Chondrocyte (in vitro differentiated cells): ENCODE measurements around the gene JADE3. TPM values are rescaled to one million over a fixed set of nuclear protein-coding genes. Genes with fewer than 3 reads are reported as not detected.

Experiments used
- DNase-seq: peaks from one replicate; pipeline ENCODE4 v3.0.0; 2021; ENCODE audit warnings: mixed read lengths, low spot score
- H3K27ac Mint-ChIP-seq: one replicate; pipeline ENCODE4 v1.8.0; 2021; ENCODE audit warnings: mild to moderate bottlenecking, moderate library complexity, mixed read lengths; ENCODE audit not compliant: unreplicated experiment
- H3K27me3 Mint-ChIP-seq: 2 replicates; pipeline ENCODE4 v1.8.0; 2021; ENCODE audit warnings: low read depth, mixed read lengths
- H3K36me3 Mint-ChIP-seq: 2 replicates; pipeline ENCODE4 v1.8.0; 2021; ENCODE audit warnings: low read depth, mixed read lengths
- H3K4me1 Mint-ChIP-seq: 2 replicates; pipeline ENCODE4 v1.8.0; 2021; ENCODE audit warnings: low read depth, mild to moderate bottlenecking, mixed read lengths
- H3K4me3 Mint-ChIP-seq: one replicate; pipeline ENCODE4 v1.8.0; 2021; ENCODE audit warnings: mild to moderate bottlenecking, moderate library complexity, mixed read lengths; ENCODE audit not compliant: unreplicated experiment
- H3K9me3 Mint-ChIP-seq: 2 replicates; pipeline ENCODE4 v1.8.0; 2021; ENCODE audit warnings: low read depth, mixed read lengths
- total RNA-seq: library from RNA; stranded (reverse); gene quantifications from 3 replicates; pipeline ENCODE4 v1.2.1, GENCODE V29; 2021
- TF ChIP-seq, protein P1 (sequence below): fragments of 200-600 bp; sonication (generic); IDR thresholded peaks from 2 replicates; pipeline ENCODE4 v1.5.0; 2021; ENCODE audit warnings: antibody characterized with exemption, mild to moderate bottlenecking, moderate library complexity

Gene JADE3
- total RNA-seq, 1 donor from 2014 or later = 11.7 TPM

- Mint-ChIP-seq H3K4me3 (no peak overlapping the region), H3K27me3 (no peaks in the 10 kb centered on the region), H3K9me3 (peaks cover 7% of the 10 kb centered on the region), H3K4me1 (no peaks in the 10 kb centered on the region), H3K36me3 (no peaks in the 10 kb centered on the region), H3K27ac (no peak overlapping the region)
- TF ChIP-seq, protein P1, sequence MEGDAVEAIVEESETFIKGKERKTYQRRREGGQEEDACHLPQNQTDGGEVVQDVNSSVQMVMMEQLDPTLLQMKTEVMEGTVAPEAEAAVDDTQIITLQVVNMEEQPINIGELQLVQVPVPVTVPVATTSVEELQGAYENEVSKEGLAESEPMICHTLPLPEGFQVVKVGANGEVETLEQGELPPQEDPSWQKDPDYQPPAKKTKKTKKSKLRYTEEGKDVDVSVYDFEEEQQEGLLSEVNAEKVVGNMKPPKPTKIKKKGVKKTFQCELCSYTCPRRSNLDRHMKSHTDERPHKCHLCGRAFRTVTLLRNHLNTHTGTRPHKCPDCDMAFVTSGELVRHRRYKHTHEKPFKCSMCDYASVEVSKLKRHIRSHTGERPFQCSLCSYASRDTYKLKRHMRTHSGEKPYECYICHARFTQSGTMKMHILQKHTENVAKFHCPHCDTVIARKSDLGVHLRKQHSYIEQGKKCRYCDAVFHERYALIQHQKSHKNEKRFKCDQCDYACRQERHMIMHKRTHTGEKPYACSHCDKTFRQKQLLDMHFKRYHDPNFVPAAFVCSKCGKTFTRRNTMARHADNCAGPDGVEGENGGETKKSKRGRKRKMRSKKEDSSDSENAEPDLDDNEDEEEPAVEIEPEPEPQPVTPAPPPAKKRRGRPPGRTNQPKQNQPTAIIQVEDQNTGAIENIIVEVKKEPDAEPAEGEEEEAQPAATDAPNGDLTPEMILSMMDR = no peak
- DNase-seq = no peak
These were observed 156.5 kb downstream of the JADE3 start for GRCh38 chrX:47068720-47069119.

- H3K27ac Mint-ChIP-seq = no peak within 1 kb of the TSS
- H3K4me3 Mint-ChIP-seq = no peak within 1 kb of the TSS
- no peak for DNase-seq
These were observed 166.2 kb downstream of the JADE3 start, which contains the start of gene RGN for GRCh38 chrX:47078129-47079043. RGN (plus strand) TSS chrX:47078443; CDS start chrX:47081145, 2,702 bp downstream.

GRCh38 chrX:47080215-47080914, 168.1 kb downstream of the JADE3 start:
- no peaks in the 10 kb centered on the region for H3K4me1 Mint-ChIP-seq
- no peaks in the 10 kb centered on the region for H3K36me3 Mint-ChIP-seq
- H3K27ac Mint-ChIP-seq = no peak overlapping the region
- no peaks in the 10 kb centered on the region for H3K9me3 Mint-ChIP-seq
- H3K4me3 Mint-ChIP-seq = no peak overlapping the region
- TF ChIP-seq, protein P1 = no peak
- H3K27me3 Mint-ChIP-seq = no peaks in the 10 kb centered on the region
- DNase-seq = no peak

More at GRCh38 chrX:47078129-47079043, 166.2 kb downstream of the JADE3 start, which contains the start of gene RGN:
- H3K4me1 Mint-ChIP-seq = no peaks in the 10 kb centered on the region
- H3K9me3 Mint-ChIP-seq = peaks cover 1% of the 10 kb centered on the region
- H3K36me3 Mint-ChIP-seq = no peaks in the 10 kb centered on the region
- TF ChIP-seq, protein P1 = no peak
- no peaks in the 10 kb centered on the region for H3K27me3 Mint-ChIP-seq

- TF ChIP-seq, protein P1 = no peak
- Mint-ChIP-seq H3K27ac (no peak overlapping the region), H3K36me3 (no peaks in the 10 kb centered on the region), H3K4me3 (no peak overlapping the region), H3K4me1 (no peaks in the 10 kb centered on the region), H3K9me3 (no peaks in the 10 kb centered on the region), H3K27me3 (no peaks in the 10 kb centered on the region)
- no peak for DNase-seq
These were observed 168.7 kb downstream of the JADE3 start for GRCh38 chrX:47080915-47081236.

DNA sequence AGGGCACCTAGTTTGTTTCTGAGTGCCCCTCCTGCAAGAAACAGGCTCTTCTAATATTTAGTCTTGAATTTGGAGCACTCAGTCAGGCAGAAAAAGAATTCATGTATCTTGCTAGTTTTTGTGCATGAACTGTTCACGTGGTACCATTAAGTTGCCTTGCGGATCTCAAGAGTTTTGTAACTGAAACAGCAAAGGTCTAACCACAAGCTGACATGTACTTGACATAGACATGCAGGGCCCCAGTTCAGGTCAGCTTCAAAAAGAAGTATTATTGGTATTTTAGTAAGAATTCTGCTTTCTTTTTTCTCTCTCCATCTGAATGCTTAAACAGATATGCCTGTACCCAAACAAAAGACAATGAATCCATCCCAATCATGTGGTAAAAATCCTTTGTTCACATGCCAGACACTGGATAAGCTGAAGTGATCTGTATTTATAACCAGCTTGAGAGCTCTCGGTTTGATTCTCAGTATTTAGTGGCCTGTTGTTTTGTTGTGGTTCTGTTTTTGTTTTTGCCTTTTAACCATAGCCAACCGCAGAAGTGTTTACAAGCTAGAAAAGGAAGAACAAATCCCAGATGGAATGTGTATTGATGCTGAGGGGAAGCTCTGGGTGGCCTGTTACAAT, 179.0 kb downstream of the JADE3 start:
- H3K27ac Mint-ChIP-seq = no peak overlapping the region
- TF ChIP-seq, protein P1 = no peak
- no peak for DNase-seq
- no peaks in the 10 kb centered on the region for H3K27me3 Mint-ChIP-seq
- H3K4me3 Mint-ChIP-seq = no peak overlapping the region
- H3K4me1 Mint-ChIP-seq = no peaks in the 10 kb centered on the region
- H3K36me3 Mint-ChIP-seq = no peaks in the 10 kb centered on the region
- H3K9me3 Mint-ChIP-seq = no peaks in the 10 kb centered on the region
